KG1 (cell line): ENCODE data around the gene AGRP.
"Not testable (repeated sequence)": the region's sequence is repeated elsewhere in the genome, so short reads cannot be mapped to it uniquely, and the experiment has no call there.

Source experiments
- DNase-seq: peaks from one replicate; lab custom pipeline; 2025; lab: John Stamatoyannopoulos, UW

Gene AGRP, protein sequence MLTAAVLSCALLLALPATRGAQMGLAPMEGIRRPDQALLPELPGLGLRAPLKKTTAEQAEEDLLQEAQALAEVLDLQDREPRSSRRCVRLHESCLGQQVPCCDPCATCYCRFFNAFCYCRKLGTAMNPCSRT

DNA sequence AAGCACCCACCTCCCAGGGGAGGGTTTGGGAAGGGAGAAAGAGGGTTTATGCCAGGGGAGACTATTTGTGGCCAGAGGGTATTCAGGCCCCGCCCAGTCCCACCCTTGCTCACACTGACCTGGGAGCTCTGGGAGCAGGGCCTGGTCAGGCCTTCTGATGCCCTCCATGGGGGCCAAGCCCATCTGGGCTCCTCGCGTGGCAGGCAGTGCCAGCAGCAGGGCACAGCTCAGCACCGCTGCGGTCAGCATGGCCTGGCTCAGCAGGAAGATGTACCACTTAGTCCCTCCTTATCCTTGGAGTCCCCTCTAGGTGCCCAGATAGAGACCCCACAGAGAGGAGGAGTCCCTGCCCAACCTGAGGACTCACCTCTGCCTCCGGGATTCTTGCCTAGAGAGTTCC lies at the start of gene AGRP:
AGRP (minus strand) TSS at position 398 of the 400 bp plus-strand sequence; CDS start at position 249, 149 bp downstream.
- DNase-seq, result no peak

DNA sequence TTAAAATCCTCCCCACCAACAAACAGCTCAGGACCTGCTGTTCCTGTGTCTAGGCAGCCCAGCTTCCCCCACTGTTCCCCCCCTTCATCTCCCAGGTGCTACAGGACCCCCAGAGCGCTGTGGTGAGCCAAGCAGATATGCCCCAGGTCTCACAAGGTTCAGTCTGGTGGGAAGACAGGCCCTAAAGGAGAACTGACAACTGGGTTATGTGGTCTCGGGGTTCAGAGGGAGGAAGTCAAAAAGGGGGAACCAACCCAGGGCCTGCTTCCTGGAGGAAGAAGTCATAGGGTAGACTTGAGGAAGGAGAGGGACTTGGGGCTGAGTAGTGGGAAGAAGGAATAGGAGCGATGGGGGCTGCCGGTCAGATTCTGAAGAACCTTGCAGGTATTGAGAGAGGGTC lies 47.9 kb upstream of the AGRP start:
- DNase-seq, result no peak

DNA sequence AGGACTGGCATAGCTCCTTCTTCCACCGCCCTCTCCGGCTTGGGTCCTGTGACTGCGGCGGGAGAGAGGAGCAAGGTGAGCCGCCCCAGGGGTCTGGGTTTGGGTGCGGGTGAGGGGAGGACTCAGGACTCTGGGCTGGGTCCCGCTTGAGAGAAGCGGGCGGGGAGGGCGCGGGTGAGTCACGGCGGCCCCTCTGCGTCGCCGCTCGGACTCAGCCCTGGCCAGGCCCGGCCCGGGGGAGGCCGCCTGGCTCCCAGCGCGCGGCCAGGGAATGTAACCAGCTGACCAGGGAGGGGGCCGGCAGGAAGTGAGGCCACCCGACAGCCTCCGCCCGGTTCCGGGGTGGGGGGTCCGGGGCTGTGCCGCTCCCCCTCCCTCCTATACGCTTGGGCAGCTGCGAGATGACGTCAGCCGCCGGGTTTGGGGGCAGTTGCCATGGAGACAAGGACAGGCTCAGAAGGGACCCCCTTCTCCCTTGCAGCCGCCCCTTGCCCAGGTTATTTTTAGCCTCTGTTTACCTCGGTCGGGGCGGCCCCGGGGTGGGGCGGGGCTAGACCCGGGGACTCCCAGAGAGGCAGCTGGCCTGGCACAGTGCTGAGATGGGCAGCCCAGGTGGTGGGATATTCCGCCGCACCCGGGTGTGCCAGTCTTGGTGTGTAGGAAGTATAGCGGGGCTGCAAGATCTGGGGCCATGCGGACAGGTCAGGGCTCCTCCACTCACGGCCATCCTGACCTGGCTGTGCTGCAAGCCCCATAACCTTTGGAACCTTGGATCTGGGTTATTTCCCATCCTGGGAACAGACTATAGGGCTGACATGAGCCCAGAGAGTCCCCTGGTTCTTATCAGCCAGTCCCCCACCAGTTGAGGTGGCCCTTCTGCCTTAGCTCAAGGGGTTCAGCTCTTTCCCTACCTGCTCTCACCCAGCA lies 46.9 kb upstream of the AGRP start:
- no peak for DNase-seq

DNA sequence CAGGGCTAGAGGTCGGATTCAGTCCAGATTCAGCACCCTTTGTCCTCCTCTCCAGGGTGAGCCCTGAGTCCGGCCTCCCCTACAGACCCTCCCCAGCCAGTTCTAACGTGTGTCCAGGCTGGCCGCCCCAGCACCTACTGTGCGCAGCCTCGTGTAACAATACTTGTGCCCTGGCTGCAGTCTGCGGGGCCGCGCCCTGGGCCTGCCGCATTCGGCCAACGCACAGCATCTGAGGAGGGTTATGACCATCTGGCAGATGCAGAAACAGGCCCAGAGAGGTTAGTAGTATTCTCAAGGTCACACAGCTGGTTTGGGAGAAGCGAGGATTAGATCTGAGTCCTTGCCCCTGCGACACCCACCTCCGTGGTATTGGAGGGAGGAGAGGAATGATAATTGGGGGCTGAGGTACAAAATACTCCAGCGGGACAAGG lies 46.2 kb upstream of the AGRP start:
- DNase-seq, result no peak

DNA sequence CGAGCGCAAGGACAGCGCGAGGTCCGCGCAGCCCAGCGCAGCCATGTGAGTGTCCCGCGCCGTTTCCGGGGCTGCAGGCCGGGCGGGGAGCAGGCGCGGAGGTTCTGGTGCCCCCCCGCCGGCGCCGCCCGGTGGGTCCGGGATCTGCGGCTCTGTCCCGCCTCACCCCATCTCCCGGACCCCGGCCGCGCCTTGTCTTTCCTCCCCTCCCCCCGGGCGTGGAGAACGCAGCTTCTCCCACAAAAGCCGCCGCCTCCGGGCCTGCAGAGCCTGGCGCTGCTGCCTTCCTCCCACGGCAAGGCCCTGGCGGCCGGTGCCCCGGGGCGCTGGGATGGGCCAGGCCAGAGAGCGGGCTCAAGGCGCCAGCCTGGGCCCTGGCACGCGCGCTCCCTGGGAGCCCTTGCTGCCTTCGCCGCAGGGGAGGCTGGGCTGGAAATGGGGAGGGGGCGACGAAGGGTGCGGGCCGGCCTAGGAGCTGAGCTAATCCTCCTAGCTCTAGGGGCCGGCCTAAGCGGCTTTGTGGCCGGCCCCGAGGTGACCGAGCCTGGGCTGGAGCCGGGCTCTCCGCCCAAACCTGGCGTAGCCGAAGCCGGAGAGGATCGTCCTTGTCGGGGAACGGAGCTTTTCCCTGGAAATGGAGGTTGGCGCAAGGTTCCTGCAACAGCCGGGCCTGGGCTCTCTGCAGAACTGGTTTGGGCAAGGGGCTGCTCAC lies 45.7 kb upstream of the AGRP start:
- no peak for DNase-seq

DNA sequence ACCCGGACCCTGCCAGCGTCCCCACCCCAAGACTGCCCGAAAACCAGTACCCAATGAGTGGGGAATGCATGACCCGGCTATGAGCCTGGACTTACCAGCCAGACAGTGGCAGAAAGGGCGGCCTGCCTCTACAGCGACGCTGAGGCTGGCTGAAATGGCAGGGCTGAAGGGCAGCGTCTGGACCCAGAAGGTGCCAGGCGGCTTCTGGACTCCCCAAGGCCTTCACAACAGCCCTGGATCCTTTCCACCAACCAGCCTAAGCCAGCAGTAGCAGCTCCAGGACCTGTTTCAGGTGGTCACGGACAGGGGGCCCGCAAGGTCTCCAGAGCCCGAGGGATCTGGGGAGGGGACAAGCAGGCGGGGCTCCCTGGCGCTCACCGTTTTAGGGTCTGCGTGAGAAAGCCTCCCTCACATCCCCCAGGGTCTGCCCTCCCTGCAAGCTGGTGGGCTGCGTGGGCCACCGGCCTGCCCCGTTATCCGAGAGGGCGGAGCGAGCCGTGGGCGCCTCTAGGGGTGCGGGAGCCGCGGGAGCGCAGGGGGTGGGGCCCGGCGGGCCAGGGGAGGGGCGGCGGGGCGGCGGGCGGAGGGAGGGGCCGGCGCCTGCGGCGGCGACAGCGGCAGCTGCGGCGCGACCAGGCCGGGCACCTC lies 45.0 kb upstream of the AGRP start, which contains the start of gene RIPOR1:
RIPOR1 (plus strand) TSS at position 608 of the 648 bp plus-strand sequence. CDS start 9,618 bp downstream, outside the sequence.
- no peak for DNase-seq

DNA sequence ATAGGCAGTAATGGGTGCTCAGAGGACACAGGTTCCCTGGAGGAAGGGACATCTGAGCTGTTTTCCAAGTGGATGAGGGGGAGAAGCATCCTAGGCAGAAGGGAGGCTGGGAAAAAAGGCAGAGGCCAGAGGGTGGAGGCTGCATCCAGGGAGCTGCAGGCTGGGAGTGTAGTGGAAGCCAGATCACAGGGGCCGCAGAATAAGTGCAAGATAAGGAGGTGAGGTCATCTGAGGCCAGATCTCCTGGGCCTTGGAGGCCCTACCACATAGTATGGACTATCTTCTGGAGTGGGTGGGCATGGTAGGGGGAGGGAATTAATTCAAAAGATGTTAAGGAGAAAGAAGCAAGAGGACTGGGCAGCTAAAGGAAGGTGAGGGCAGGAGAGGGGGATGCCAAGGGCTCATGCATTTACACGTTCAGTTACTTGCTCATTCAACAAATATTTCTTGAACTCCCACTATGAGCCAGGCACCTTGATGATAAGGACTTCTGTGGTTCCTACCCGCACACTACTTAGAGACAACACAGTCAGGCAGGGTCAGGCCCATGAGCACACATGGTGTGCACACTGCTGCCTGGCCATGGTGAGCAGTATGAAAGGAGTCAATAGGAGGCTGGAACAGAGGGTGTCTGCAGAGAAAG lies 42.9 kb upstream of the AGRP start:
- no peak for DNase-seq

DNA sequence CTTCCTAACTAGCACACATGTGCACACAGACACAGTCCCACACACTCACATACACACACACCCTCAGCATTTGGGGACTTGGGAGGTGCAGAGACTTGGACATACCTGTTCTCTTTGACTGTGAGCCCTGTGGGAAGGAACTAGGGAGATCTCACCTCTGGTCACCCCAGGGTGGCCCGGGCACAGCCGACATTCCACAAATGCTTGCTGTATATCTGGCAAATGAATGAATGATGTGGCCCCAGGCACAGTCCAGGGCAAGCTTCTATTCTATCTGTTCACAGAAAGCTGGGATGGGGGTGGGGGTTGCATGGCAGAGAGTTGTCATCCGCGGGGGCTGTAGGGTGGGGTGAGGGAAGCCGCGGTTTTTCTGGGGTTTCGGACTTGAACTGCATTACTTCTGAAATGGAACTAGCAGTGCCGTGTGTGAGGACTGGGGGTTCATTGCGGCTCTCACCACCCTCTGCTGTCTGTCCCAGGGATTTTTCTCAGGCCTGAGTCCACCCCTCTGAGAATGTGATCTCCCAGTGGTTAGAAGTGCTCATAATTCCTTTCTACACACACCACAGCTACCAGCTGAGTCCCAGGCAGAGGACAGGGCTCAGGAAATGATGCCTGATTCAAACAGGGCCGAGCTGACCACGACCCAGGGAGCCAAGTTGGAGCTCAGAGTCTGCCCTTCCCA lies 42.0 kb upstream of the AGRP start:
- DNase-seq, result no peak

DNA sequence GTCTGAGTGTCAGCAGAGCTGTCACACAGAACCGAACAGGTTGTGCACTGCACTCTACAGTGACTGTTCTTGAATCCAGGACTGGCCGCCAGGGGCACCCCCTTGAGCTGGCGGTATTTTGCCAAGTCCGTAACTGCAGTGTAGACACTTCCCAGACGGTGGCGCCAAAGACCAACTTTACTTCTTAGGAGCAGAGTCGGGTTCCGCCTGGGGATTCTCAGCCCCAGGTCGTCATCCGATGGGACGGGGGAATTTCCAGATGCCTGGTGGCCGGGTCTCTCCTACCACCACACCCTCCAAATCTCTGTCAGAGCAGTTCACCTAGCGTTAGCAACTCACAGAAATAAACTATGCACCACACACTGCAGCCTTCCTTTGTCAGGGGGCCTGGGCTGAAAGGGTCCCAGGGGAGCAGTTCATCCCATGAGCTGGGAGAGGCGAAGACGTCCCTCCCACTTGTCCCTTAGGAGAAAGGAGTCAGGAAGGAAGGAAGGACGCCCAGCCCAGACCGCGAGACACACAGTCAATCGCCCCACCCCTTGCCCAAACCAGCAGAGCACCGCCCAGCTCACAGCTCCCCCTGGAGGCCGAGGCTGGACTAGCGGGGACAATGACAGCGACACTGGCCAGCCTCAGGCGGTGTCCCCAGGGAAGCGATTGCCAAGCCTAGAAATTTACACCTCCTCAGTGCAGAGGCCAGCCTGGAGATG lies 37.9 kb upstream of the AGRP start:
- DNase-seq, result peak; percentile 96

DNA sequence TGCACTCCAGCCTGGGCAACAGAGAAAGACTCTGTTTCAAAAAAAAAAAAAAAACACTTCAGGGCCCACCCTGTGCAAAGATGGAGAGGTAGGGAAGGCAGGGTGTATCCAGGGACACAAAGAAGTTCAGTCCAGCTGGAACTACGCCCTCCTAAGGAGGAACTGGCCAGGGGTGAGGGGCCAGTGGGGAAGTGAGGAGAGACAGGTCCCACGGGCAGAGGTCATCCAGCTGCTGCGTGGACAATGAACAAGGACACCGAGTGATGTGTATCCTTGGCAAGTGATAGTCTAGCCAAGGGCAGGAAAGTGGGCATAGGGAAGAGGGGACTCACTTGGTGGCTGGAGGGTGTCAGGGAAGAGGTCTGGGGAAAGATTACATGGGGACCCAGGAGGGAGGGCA lies 35.9 kb upstream of the AGRP start:
- no peak for DNase-seq

DNA sequence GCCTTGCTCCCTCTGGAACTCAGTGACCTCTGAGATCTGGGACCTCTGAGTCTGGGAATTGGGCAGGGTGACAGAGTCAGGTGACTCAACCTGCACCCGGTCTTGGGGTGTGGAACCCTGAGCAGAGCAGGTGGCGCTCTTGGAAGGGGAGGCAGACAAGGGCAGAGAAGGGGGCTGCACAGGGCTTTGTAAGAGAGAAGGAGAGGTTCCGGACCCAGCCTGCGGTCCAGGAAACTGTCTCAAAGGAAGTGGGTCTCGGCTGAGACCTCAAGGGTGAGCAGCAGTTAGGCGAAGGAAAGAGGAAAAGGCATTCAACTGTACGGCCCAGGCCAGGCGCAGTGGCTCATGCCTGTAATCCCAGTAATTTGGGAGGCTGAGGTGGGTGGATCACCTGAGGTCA lies 35.3 kb upstream of the AGRP start:
- no peak for DNase-seq

DNA sequence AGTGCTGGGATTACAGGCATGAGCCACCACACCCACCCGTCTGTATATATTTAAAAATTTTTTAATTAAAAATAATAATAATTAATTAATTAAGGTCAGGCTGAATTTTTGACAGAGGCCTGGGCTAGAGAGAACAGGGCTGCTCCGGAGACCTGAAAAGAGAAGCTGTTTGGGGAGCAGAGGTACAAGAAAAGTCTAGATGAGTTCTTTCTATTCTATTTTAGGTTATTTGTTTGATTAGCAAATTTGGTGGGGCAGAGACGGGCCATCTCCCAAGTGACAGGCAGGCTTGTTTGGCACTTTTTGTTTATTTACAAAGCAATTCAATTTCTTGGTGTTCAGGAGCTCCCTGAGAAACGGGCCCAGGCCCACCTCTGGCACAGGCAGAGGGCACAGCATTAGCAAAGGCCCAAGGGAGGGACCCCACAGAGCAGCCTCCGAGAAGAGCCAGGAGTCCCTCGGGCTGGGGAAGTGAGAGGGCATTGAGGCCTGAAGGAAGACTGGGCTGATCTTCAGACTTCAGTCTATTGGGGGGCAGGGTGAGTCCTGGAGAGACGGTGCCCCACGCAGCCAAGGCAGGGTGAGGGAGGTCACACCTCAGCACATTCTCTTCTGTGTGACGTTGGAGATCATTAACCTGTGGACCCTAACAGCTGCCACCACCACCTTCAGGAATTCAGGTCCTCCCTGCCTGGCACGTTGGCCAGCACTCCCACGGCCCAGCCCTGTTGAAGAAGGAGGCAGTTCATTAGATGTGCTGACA lies 34.5 kb upstream of the AGRP start:
- no peak for DNase-seq

DNA sequence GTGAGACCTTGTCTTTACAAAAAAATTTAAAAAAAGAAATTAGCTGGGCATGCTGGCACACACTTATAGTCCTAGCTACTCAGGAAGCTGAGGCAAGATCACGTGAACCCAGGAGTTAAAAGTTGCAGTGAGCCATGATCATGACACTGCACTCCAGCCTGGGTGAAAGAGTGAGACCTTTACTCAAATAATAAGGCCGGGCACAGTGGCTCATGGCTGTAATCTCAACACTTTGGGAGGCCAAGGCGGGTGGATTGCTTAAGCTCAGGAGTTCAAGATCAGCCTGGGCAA lies 33.8 kb upstream of the AGRP start:
- DNase-seq, result no peak

DNA sequence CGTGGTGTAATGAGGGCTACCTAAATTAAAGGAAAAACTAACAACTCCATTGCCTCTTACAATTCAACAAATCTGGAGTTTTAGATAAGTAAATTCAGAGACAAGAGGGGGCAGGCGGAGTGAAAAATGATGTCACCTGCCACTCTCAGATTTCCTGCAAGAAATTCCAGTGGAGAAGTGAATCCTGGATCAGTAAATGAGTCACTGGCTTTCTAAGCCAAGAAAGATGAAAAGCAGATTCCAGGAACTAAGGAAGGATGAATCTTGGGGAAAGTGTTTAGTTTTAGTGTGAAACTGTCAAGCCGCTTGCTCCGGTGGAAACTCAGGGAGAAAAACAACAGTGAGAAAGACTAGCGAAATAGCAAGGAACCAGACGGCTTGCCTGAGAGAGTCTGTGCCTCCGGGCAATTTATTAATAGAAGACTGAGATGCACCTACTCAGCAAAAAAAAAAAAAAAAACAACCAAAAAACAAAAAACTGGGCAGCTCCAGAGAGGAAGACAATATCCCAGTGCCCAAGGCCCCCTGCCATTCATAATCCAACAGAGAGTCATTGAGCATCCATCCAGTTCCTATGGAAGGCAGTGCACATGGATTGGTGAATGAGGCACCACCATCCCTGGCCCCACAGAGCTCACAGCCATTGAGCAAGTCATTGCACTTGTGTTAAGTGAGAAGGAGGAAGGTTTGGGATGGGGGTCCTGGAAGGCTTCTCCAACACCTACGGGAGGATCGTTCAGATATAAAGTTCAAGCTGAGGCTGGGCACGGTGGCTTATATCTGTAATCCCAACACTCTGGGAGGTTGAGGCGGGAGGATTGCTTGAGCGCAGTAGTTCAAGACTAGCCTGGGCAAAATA lies 33.2 kb upstream of the AGRP start:
- no peak for DNase-seq

DNA sequence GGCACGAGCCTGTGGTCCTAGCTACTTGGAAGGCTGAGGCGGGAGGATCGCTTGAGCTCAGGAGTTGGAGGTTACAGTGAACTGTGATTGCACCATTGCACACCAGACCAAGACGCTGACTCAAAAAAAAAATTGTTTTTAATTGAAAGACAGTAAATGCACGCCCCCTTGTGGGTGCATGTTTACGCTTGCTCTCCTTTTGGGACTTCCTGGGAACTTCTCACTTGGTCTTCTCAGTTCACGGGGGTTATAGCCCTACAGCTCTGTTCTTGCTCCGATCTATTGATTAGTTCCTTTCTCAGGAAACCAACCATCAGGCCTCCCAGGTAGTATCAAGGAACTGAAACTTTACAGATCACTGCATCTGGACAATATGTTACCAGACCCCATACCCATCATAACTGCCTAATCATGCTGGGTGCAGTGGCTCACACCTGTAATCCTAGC lies 31.1 kb upstream of the AGRP start:
- peak; percentile 81 for DNase-seq

DNA sequence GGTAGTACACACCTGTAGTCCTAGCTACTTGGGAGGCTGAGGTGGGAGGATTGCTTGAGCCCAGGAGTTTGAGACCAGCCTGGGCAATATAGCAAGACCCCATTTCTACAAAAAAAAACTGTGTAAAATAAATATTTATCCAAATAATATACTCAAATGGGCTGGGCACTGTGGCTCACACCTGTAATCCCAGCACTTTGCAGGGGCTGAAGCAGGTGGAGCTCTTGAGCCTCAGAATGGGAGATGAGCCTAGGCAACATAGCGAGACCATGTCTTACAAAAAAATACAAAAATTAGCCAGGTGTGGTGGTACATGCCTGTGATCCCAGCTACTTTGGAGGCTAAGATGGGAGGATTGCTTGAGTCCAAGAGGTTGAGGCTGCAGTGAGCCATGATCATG lies 30.5 kb upstream of the AGRP start:
- not testable (repeated sequence) for DNase-seq

DNA sequence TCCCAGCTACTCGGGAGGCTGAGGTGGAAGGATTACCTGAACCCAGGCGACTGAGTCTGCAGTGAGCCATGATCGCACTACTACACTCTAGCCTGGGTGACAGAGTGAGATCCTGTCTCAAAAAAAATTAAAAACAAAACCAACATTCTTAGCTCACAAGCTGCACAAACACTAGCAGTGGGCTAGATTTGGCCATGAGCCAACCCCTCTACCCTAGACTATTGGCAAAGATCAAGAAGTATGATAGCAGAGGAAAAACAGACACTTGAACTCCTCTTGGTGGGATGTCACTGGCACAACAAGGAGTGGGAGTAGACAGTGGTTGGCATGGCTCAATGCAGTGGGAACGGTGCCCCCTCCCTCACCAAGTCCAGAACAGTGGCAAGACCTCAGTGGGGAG lies 25.7 kb upstream of the AGRP start:
- DNase-seq, result no peak

DNA sequence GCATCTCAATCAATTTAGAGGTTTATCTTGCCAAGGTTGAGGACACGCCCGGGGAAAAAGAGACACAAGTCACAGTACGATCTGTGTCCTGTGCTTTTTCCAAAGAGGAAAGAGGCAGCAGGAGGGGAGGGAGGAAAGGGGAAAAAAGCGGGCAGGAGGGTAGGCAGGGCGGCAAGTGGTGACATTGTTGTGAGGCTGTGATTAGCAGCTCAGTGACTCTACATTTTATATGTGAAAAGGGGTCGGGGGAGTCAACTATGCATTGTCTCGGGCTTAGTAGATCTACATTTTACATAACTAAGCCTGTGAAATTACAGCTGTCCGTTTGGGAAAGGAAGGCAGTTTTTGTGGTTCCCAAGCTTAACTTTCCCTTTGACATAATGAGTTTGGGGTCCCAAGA lies 23.1 kb upstream of the AGRP start:
- DNase-seq, result no peak
